ENCODE measurements around the gene SCAF4.

Gene SCAF4

DNA sequence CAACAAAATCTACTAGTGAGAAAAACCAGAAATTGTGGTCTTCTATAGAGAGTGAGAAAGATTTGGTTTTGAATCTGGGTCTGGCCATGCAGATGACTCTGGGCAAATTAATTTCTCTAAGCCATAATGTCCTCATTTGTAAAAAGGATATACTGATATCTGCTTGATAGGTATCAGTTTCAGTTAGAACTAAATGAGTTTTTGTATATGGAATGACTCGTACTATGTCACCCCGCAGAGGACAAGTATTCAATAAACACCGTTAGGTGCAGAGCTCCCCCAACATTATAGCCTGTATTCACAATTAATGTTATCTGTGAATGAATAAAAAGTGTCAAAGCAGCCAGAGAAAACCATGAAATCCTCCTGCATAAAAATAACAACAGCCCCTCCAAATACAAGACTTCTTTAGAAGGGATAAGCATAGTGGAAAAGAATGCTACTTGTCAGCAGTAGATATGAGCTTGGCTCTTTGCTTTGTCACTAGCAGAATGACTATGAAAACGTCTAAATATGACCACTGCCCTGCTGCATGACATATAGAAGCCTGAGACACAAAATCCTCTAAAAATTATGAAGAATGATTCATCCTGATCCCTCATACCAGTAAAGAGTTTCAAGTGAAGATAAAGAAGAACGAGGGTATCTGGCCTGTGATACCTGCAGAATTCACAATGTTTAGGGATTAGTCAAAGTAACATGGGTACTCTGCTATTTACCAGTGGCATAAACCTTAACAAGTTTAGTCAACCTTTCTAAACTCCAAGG, 17.8 kb downstream of the SCAF4 start:
- no peak for DNase-seq (ENCODE audit: low read depth)

DNA sequence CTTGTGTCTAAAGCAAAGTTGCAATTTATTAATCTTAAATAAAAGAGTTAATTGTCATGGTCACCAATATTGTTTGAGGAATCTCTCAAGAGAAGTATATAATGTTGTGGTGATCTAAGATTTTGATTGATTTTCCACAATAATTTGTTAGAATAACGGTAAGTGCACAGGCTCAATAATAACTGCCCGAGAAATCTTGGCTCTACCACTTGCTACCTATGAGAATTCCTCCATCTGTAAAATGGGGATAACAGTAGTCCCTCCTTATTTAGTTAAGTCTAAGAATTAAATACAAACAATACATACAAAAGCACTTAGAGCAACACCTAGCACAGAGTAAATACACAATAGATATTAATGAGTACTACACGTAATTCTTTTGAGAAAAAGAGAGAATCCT, 18.8 kb downstream of the SCAF4 start:
- DNase-seq (ENCODE audit: low read depth), result no peak

DNA sequence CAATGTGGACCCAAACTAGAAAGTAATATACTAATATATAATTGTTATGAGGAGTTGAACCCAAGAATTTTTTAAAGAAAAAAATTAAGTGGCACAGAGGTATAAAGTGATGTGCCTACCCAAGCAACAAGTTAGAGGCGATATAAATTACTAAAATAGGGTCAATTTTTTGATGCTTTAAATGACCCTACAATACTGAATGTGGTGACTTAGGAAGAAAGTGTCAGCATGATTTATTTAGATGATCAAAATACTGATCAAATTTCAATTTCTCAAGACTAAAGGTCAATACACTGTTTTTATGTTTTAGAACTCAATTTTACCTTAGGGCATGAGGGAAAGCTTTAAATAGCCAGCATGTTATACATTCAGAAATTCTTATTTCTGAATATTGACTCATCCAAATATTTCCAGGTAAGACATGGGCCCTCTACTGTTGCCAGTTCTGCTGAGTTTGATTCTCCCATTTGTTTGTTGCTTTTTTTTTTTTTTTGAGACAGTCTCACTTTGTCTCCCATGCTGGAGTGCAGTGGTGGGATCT, 20.1 kb downstream of the SCAF4 start:
- no peak for DNase-seq (ENCODE audit: low read depth)

DNA sequence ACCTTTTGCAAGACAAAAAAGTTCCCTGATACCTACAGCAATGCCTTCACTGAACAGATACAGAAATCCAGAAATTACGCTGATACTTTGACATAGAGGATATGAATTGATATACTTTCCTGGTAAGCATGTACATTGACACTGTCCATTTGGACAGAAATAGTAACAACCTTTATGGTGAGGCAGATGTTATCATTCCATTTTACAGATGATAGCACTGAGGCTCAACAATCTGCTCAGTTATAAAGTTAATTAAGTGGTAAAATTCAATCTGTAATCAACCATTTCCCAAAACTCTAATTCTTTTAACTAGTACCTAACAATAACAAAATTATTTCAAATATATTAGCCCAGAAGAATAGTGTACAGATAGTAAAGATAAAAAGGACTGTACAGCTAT, 20.6 kb downstream of the SCAF4 start:
- DNase-seq (ENCODE audit: low read depth), result no peak

DNA sequence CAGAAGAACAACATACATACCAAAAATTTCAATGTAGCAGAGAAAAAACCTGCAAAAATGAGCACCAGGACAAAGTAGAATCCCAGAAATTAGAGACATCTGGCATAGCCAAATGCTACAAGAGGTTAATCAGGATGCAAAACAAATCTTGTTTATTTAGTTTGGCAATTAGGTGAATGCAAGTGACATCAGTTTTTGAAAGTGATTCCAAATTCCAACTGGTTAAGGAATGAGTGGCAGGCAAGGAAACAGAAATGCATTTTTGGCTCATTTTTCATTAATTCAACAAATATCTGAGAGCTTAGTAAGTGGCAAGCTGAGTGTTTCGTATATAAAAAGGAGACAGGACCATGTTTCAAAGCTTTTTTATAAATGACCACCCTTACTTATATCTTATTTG, 21.3 kb downstream of the SCAF4 start:
- DNase-seq (ENCODE audit: low read depth), result peak; percentile 85

DNA sequence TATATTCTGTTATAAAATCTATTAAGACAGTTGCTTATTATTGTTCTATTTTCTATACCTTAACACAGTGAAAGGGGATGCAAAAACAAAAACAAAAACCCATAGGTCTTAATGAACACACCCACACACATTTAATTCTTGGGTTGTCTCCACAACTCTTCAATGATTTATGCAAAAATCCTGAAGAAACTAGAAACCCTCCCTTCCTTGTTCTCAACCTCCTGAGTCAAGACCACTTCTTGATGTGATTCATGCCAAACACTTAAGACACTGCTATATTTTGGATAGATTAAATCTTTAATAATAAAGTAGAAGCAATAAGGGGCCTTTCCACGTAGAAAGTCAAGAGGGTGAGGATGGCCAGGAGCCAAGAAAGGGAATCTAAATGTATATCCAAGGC, 23.4 kb downstream of the SCAF4 start:
- DNase-seq (ENCODE audit: low read depth), result no peak

DNA sequence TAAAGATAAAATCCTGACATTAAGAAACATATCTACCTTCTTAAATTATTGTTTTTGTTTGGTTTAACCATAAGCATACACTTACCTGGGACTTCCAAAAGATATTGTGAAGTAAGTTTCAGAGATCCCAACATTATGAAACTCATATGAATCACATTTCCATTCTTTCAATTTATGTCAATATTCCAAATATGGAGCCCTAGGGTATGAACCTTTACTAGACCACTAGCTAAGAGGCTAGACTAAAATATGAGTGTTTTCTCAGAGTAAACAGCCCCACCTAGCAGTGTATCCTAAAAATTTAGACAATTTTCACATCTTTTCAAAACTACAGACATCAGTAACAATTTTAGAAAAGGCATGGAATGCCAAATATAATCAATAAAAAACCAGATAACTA, 24.4 kb downstream of the SCAF4 start:
- DNase-seq (ENCODE audit: low read depth), result no peak

DNA sequence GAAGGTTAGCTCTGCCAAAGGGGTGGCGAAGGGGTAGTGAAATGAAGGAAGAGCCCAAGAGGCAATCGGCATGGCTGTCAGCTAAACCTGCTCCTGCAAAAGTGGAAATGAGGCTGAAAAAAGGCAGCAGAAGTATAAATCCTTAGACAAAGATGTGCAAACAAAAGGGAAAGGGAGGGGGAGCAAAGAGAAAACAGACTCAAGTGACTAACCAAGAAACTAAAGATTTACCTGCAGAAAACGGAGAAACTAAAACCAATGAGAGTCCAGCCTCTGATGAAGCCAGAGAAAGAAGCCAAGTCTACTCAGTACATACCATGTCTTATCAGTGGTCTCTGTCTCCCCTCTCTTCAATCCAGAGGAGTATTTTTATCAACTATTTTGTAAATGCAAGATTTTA, 25.4 kb downstream of the SCAF4 start:
- DNase-seq (ENCODE audit: low read depth), result no peak

DNA sequence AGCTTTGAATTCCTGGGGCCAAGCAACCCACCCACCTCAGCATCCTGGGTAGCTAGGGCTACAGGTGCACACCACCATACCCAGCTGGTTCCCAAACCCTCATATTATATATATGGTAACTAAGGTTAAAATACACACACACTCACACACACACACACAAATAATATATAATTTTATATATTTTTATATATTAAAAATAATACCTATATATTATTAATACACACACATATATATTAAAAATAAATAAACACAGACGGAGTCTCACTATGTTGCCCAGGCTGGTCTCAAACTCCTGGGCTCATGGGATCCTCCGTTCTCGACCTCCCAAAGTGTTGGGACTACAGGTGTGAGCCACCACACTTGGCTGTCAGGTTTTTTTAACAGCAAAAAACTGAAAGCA, 31.9 kb downstream of the SCAF4 start:
- DNase-seq (ENCODE audit: low read depth), result no peak

DNA sequence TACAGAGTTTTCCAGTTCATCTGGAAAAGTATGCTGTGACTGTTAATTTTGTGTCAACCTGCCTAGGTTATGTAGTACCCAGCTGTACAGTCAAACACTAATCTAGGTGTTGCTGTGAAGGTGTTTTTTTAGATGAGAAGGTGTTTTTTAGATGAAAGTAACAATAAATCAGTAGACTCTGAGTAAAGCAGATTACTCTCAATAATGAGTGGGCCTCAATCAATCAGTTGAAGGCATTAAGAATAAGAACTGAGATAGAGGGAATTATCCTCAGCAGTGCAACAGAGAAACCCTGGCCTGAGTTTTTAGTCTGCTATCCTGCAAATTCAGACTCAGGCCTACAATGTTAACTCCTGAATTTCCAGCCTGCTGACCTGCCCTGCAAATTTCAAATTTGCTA, 33.5 kb downstream of the SCAF4 start:
- DNase-seq (ENCODE audit: low read depth), result no peak

DNA sequence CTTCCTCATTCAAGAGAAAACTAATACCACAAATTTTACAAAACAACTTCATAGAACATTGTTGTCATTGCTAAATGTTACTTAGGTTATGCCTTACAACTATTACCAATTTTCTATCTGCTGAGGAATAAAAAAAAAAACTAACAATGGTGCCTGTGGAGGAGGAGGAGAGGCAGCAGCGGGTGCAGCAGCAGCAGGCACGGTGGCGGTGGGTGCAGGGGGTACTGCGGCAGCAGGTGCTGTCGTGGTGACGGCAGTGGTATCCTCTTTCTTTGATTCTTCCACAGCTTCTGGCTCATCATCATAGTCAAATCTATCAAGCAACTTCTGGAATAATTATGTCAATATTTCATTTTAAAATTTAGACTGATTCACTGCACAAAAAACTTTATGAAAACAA, 35.5 kb downstream of the SCAF4 start:
- DNase-seq (ENCODE audit: low read depth), result no peak

DNA sequence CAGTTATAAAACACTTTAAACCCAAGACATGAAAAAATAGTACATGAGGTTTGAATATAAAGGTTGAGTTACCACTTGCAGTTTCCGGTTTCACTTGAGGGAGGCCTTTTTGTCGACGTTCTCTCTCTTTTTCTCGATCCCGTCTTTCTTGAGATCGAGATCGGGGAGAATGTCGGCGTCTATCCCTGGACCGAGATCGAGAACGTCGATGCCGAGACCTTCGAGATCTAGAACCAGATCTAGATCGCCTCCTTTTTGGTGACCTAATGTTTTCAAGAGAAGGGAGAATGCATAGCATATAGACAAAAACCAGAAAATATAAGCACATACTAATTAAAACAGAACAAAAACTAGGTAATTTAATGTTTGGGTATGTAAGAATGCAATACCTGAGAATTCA, 38.7 kb downstream of the SCAF4 start:
- DNase-seq (ENCODE audit: low read depth), result no peak

DNA sequence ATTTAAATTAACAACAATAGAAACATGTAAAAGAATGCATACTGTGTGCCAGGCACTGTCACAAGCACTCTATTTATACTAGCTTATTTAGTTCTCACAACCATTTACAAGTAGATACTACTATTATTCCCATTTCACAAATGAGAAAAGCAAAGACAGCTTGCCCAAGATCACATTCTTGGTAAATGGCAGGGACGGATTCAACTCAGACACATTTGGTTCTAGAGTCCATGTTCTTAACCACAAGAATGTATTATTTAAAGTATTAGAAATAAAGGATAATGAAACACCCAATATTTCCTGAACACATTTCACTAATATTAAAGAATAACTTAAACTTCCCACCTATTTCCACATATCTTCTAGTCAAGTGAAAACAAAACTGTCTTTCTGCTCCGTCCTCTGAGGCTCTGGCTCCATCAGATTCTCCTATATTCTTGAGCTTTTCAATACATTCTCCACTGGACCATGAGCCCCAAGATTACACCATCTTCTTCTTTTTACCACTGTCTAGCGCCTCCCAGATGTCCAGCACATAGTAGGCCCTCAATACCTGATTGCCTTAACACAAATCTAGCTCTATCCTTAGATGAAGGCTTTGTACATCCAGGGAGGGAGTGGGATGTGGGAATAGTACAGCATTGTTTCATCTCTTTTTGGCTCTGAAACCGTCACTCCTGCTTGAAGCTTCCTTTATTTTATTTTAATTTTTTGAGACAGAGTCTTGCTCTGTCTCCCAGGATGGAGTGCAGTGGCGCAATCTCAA, 43.1 kb downstream of the SCAF4 start:
- DNase-seq (ENCODE audit: low read depth), result no peak

DNA sequence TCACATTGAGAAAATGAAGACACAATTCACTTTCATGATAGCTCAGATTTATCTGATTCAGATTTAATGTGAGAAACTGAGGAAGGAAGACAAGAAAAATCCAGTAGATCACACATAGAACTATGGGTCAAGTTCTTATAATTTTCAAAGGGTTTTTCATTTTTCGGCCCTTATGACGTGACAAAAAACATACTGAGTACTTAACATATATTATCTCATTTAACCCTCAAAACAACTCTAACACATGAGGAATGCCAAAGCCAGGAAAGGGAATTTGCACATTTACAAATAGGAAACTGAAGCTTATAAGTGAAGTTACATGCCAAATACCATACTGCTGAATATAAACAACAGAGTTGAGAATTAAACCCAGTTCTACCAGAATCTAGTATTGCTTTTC, 44.8 kb downstream of the SCAF4 start:
- DNase-seq (ENCODE audit: low read depth), result no peak

DNA sequence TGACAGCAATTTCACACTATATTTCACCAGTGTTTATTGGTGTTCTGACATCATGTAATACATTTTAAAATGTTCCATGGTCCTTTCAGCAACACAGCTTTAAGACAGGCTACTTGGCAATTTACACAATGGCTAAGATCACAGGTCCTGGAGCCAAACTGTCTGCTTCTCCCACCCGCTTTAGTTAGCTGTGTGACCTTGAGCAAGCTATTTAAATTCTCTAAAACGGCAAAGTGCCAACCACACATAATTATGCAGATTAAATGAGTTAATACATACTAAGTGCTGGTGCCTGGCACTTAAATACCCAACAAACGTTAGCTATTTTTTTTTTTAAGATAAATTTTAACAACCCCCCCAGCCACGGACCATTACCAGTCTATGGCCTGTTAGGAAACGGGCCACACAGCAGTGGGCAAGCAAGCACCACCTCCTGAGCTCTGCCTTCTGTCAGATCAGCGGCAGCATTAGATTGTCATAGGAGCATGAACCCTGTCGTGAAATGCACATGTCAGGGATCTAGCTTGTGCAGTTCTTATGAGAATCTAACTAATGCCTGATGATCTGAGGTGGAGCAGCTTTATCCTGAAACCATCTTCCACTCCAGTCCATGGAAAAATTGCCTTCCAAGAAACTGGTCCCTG, 45.5 kb downstream of the SCAF4 start:
- DNase-seq (ENCODE audit: low read depth), result no peak

DNA sequence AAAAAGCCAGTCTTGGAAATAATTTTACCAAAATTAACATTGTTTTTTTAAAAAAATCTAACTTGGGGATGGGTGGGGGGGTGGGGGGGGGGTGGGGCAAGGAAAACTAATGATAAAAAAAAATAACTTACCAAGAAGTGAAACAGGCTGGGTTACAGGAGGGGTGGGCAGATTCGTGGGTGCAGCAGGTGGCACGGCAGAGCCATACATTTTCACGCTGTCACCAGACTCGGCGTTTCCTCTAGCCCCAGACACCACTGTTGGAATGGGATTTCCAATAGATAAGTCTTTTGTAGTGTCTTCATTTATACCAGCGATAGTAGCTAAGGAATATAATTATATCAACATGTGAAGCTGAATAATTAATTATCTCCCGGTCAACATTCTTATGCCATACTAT, 47.0 kb downstream of the SCAF4 start:
- no peak for DNase-seq (ENCODE audit: low read depth)

DNA sequence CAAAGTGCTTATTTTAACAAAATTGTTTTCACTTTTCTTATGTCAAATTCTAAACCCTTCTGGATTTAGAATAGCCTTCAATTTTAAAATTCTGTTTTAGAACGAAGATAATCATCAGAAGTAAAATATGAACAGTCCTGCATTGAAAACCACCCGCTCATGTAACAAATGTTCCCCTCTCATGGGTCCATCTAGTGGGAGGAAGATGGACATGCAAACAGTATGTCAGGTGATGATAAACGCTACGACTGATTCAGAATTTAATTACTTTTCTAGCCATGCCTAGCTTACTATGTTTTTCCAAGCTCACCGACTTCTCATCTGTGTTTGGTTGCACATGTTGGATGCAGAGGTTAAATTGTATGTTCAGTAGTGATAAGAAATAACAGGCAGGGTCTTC, 48.9 kb downstream of the SCAF4 start:
- DNase-seq (ENCODE audit: low read depth), result no peak

DNA sequence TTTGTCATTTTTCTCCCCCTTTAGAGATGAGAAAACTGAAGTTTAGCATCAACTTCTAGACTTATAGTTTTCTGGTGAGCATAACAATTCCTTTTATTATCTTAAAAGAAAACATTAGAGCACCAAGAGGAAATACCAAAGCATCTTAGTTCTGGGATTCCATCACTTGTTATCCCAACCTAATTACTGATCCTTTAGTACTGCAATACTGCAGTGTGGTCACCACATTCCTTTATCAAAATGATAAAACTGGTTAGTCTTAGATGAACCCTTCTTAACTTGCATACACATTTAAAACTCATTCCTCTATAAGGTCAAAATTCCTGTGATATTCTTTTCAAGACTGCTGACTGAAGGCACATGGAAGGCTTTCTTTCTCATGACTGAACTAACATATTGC, 49.3 kb downstream of the SCAF4 start:
- peak; percentile 6 for DNase-seq (ENCODE audit: low read depth)

DNA sequence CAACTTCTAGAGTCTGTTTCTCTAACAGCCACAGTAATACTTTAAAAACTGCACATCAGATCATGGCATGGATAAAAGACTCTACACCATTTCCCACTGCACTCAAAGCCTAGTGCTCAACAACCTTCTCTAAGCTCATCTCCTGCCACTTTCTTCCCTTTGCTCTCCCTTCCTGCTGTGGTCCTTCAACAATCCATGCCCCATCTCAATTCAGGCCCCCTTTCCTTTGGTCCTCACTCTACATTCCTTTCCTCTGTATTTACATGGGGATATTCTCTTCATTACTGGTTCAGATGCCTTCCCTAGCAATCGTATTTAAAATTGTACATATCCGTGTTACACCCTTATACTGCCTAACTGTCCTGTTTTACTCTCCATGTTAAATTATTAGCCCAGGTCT, 53.4 kb downstream of the SCAF4 start:
- DNase-seq (ENCODE audit: low read depth), result no peak

DNA sequence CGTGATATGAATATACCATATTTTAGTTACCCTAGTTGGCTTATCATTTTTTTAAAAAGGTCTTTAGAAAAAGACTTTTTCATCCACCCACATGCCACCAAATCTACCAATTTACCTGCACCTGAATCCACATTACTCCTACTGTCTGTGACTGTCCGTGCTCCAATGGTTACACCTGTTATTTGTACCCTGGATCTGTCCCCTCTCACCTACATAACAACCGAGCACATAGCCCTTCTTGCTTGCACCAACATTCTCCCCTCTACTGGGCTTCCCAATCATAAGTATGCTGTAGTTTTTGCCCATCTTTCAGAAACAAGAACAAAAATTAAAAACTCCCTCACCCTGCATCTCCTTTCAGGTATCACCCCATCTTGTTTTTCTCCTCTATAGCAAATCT, 54.9 kb downstream of the SCAF4 start:
- no peak for DNase-seq (ENCODE audit: low read depth)

DNA sequence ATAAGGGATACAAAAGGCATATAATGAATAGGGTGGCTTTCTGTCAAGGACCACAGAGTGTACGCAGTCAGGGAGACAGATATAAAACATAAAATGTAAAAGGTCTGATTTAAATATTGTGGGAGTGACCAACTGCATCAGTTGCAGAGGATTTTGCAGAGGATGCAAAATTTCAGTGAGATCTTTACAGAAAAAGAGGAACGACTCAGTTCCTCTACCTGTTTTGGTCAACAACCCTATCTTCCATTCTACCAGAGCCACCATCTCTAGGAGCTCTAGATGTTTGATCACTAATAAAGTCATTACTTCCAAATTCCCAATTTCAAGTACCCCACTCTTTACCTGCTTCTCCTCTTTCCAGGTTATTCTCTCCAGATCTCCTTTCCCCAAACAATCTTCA, 56.0 kb downstream of the SCAF4 start:
- DNase-seq (ENCODE audit: low read depth), result no peak

DNA sequence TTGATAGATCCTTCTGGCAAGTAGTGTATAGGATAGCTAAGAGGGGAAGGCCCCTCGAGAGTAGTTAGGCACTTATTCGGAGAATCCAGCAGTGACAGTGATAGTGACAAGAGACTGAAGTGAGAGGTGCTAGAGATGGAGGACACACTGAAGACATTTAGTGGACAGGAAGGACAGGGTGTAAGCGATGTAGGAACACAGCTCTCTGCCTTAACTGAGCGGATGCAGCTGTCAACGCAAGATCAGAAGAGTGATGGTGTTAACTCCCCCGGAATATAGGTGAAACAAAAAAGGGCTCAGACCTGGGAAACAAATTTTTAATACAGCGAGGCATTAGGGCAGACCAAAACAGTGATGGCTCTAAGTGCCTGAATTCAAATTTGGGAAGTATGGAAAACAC, 56.6 kb downstream of the SCAF4 start:
- DNase-seq (ENCODE audit: low read depth), result no peak

DNA sequence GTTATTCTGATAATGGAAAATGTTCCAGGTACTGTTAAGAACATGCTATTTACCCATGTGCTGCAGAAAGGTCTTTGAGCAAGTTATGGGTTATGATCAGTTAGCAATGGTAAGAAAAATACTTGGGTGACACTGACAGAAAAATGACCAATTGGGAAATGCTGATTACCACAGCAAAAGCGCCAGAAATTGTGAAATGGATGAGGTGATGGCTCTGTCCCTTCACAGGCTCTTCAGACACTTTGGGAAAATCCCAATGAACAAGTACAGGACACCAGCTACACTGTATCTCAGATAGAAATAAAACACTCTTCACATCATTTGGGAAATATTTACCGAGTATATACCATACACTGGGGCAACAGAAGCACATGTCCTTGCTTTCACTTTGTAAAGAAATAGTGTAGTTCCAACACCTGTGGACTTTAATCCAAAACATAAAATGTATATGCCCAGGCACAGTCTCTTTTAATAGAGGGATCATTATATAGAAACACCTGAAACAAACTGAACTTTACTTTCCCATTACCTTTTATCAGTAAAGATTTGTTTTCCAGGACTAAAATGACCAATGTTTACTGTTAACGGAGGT, 58.5 kb downstream of the SCAF4 start:
- DNase-seq (ENCODE audit: low read depth), result no peak

All from GM04503 (cell line).